CD14-positive monocyte (primary cell): ENCODE results near the gene PTPRH. TPM values are rescaled to one million over a fixed set of nuclear protein-coding genes. Genes with fewer than 3 reads are reported as not detected.

ENCODE experiments used
- DNase-seq, 3 donors: peaks; one replicate each; pipeline ENCODE4 v3.0.0-alpha.2; 2011 to 2022
- H2AFZ ChIP-seq: 2 replicates; pipeline ENCODE4 v1.6.0; 2012; ENCODE audit warnings: mild to moderate bottlenecking, low read depth, low read length, inconsistent platforms; ENCODE audit not compliant: insufficient read depth, poor library complexity, severe bottlenecking
- H3K27ac ChIP-seq, 2 donors: 1 replicate in 1 of 2; 2 replicates in 1 of 2; pipeline ENCODE4 v1.5.1; 2012 to 2013; ENCODE audit warnings: low read length in 2 of 2, control low read depth in 1 of 2, inconsistent platforms in 1 of 2, low read depth in 1 of 2, mild to moderate bottlenecking in 1 of 2
- H3K27me3 ChIP-seq, 2 donors: one replicate each; pipeline versions ENCODE4 v1.6.0 to v1.6.1; 2011 to 2013; ENCODE audit warnings: low read length in 2 of 2; ENCODE audit not compliant: control insufficient read depth in 2 of 2, insufficient read depth in 2 of 2
- H3K36me3 ChIP-seq, 2 donors: replicated peaks in 1 of 2; 1 replicate in 1 of 2; 2 replicates in 1 of 2; pipeline versions ENCODE4 v1.5.1 to v1.6.1; 2012 to 2013; ENCODE audit warnings: low read length in 2 of 2, control low read depth in 1 of 2, inconsistent platforms in 1 of 2, mild to moderate bottlenecking in 1 of 2; ENCODE audit not compliant: insufficient read depth in 2 of 2, control insufficient read depth in 1 of 2
- H3K4me1 ChIP-seq, 2 donors: 1 replicate in 1 of 2; 2 replicates in 1 of 2; pipeline versions ENCODE4 v1.5.1 to v1.6.1; 2012 to 2013; ENCODE audit warnings: low read length in 2 of 2, control low read depth in 1 of 2, inconsistent platforms in 1 of 2, mild to moderate bottlenecking in 1 of 2, moderate library complexity in 1 of 2; ENCODE audit not compliant: insufficient read depth in 2 of 2, control insufficient read depth in 1 of 2
- H3K4me2 ChIP-seq: replicated peaks from 2 replicates; pipeline ENCODE3; 2012; ENCODE audit warnings: low read length, moderate library complexity, mild to moderate bottlenecking; ENCODE audit not compliant: poor library complexity, severe bottlenecking; ENCODE audit errors: extremely low read depth
- H3K4me3 ChIP-seq, 3 experiments: fragments of 200-600 bp in 1 of 3; sonication (generic) in 1 of 3; replicated peaks in 1 of 3; 1 replicate in 2 of 3; 2 replicates in 1 of 3; pipeline ENCODE4 v1.5.1; 2011 to 2013; ENCODE audit warnings: low read length in 3 of 3, mild to moderate bottlenecking in 3 of 3, control low read depth in 2 of 3, low read depth in 2 of 3, inconsistent platforms in 1 of 3, moderate library complexity in 1 of 3
- H3K79me2 ChIP-seq: 2 replicates; pipeline ENCODE4 v1.6.0; 2012; ENCODE audit warnings: mild to moderate bottlenecking, control low read depth, inconsistent platforms, low read length, moderate library complexity; ENCODE audit not compliant: insufficient read depth
- H3K9ac ChIP-seq: 2 replicates; pipeline ENCODE4 v1.6.0; 2017; ENCODE audit warnings: low read length, mild to moderate bottlenecking; ENCODE audit not compliant: insufficient read depth, poor library complexity, severe bottlenecking
- H3K9me3 ChIP-seq, 2 donors: replicated peaks in 1 of 2; 1 replicate in 1 of 2; 2 replicates in 1 of 2; pipeline versions ENCODE4 v1.5.1 to v1.6.1; 2012 to 2013; ENCODE audit warnings: low read length in 2 of 2, control low read depth in 1 of 2; ENCODE audit not compliant: control insufficient read depth in 1 of 2, insufficient read depth in 1 of 2
- H4K20me1 ChIP-seq: 2 replicates; pipeline ENCODE4 v1.6.0; 2012; ENCODE audit warnings: mild to moderate bottlenecking, low read length, control low read depth, moderate library complexity; ENCODE audit not compliant: insufficient read depth
- H3K27ac Mint-ChIP-seq, 7 donors: one replicate each; pipeline ENCODE4 v1.8.0; 2020; ENCODE audit warnings: mild to moderate bottlenecking in 7 of 7, mixed read lengths in 7 of 7, moderate library complexity in 6 of 7, inconsistent platforms in 2 of 7
- H3K27me3 Mint-ChIP-seq, 3 donors: one replicate each; pipeline ENCODE4 v1.8.0; 2021 to 2022; ENCODE audit warnings: low read depth in 3 of 3, mild to moderate bottlenecking in 3 of 3, mixed read lengths in 3 of 3, moderate library complexity in 3 of 3, inconsistent platforms in 1 of 3
- H3K36me3 Mint-ChIP-seq, 2 donors: one replicate each; pipeline ENCODE4 v1.8.0; 2020; ENCODE audit warnings: mixed read lengths in 2 of 2, inconsistent platforms in 1 of 2, mild to moderate bottlenecking in 1 of 2
- H3K4me1 Mint-ChIP-seq: one replicate; pipeline ENCODE4 v1.8.0; 2020; ENCODE audit warnings: mild to moderate bottlenecking, mixed read lengths
- H3K4me3 Mint-ChIP-seq, 2 donors: one replicate each; pipeline ENCODE4 v1.8.0; 2020; ENCODE audit warnings: mild to moderate bottlenecking in 2 of 2, mixed read lengths in 2 of 2, moderate library complexity in 1 of 2
- H3K9me3 Mint-ChIP-seq, 7 donors: one replicate each; pipeline ENCODE4 v1.8.0; 2020 to 2022; ENCODE audit warnings: mixed read lengths in 7 of 7, mild to moderate bottlenecking in 6 of 7, moderate library complexity in 6 of 7, inconsistent platforms in 2 of 7
- CTCF ChIP-seq: fragments of 200-600 bp; IDR thresholded peaks from one replicate; pipeline ENCODE4 v1.8.0; 2022; ENCODE audit warnings: antibody characterized with exemption, mild to moderate bottlenecking
- WGBS: methylation state at CpG from one replicate; pipeline ENCODE4 v1.1.5; 2013; ENCODE audit warnings: missing lambda C conversion rate; ENCODE audit not compliant: insufficient coverage; 5-methylcytosine and 5-hydroxymethylcytosine counted together
- intact Hi-C, 2 donors: fragments of 100-400 bp; cut with micrococcal nuclease; formaldehyde crosslinking; loops; one replicate each; pipeline versions ENCODE4 v1.15.0 to v1.15.1; 2023
- polyA plus RNA-seq, 3 donors: library from polyadenylated mRNA; depleted of rRNA in 1 of 3; unstranded in 2 of 3; stranded (reverse) in 1 of 3; fragments of 300-500 nt in 2 of 3; fragments of >200 nt in 1 of 3; fragmentation: Illumina TruSeq in 2 of 3; gene quantifications; 1 replicate in 2 of 3; 2 replicates in 1 of 3; pipeline ENCODE4 v1.2.3, GENCODE V29; 2012 to 2021

The PTPRH gene
- polyA plus RNA-seq, 3 donors, result 0.08 to 0.53 TPM; not detected in 1

GRCh38 chr19:55186080-55186479, 23.2 kb downstream of the PTPRH start:
- Histone ChIP-seq H3K79me2 (no peaks in the 10 kb centered on the region), H3K27ac (no peak overlapping the region), H4K20me1 (no peaks in the 10 kb centered on the region), H3K9me3 (no peaks in the 10 kb centered on the region), H3K4me2 (no peak overlapping the region), H2AFZ (no peak overlapping the region), H3K9ac (no peak overlapping the region), H3K4me1 (peaks cover 0 to 4% of the 10 kb centered on the region in 2 donors), H3K27me3 (peaks cover 0 to 10% of the 10 kb centered on the region in 2 donors), H3K4me3 (no peak overlapping the region), H3K36me3 (no peaks in the 10 kb centered on the region)
- H3K4me1 Mint-ChIP-seq, result peaks cover 9% of the 10 kb centered on the region
- H3K27ac Mint-ChIP-seq, result no peak overlapping the region
- no peak overlapping the region for H3K4me3 Mint-ChIP-seq
- intact Hi-C loops, result no loop called here
- TF ChIP-seq CTCF, result no peak
- DNase-seq, result no peak
- peaks cover 18 to 24% (median 23%) of the 10 kb centered on the region in 3 donors for H3K27me3 Mint-ChIP-seq
- H3K36me3 Mint-ChIP-seq, result no peaks in the 10 kb centered on the region
- WGBS, result 94% methylated on average over 12 of the region's 12 CpGs
- H3K9me3 Mint-ChIP-seq, result peaks cover 0 to 4% (median 0%) of the 10 kb centered on the region in 7 donors

- Histone ChIP-seq H4K20me1 (no peaks in the 10 kb centered on the region), H3K27ac (no peak overlapping the region), H3K4me3 (no peak overlapping the region), H3K4me2 (no peak overlapping the region), H3K9ac (no peak overlapping the region), H3K27me3 (peaks cover 18 to 53% of the 10 kb centered on the region in 2 donors), H3K4me1 (peaks cover 10 to 15% of the 10 kb centered on the region in 2 donors), H3K9me3 (peaks cover 5 to 11% of the 10 kb centered on the region in 2 donors), H2AFZ (no peak overlapping the region), H3K36me3 (no peaks in the 10 kb centered on the region), H3K79me2 (no peaks in the 10 kb centered on the region)
- no peak for TF ChIP-seq CTCF
- 54% methylated on average over 14 of the region's 20 CpGs for WGBS
- H3K9me3 Mint-ChIP-seq, result peaks cover 4 to 21% (median 13%) of the 10 kb centered on the region in 7 donors
- H3K36me3 Mint-ChIP-seq, result peaks cover 2 to 5% of the 10 kb centered on the region in 2 donors
- H3K27me3 Mint-ChIP-seq, result peaks cover 60 to 67% (median 63%) of the 10 kb centered on the region in 3 donors
- intact Hi-C loops, result no loop called here
- no peak for DNase-seq
- peaks cover 13% of the 10 kb centered on the region for H3K4me1 Mint-ChIP-seq
- H3K27ac Mint-ChIP-seq, result no peak overlapping the region
- peak overlapping the region in 1 of 2 donors; percentile 46 for H3K4me3 Mint-ChIP-seq
Measured at GRCh38 chr19:55181740-55182139, 27.6 kb downstream of the PTPRH start.
